Measurements from ENCODE around the gene INTS1. TPM values are rescaled to one million over a fixed set of nuclear protein-coding genes. Genes with fewer than 3 reads are reported as not detected.

Gene INTS1
- total RNA-seq, 1 donor from 2014 or later, result 163 TPM

DNA sequence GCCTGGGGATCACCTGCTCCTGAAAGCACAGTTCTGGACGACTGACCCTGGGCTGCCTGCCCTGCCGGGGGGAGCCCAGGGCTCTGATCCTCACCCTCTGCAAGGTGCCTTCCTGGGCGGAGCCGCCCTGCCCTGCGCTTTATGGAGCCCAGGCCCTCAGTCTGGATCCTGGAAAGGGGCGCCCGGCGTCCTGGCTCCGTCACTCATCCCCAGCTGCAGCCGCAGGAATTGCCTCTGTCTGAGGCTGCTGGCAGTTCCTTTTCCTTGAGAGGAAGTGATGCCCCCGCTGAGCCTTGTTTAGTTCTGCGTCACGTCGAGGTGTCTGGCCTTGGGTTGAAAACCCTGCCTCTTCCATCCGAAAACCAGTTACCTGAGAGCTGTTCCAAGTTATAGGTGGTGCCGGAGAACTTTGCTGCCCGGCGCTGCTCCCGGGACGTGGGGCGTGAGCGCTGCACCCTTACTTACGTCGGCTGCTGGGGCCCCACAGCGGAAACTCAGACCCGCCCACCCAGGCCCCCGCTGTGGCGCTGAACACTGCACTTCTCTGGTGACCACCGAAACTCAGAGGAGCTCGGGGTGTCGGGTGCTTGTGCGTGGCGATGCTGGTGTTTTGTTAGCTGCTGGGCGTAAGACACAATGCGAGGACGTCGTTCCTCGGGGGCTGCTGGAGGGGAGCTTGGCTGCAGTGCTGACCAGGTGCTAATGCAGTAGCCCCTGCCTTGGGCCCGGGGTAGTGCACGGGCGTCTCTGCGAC, 31.7 kb upstream of the INTS1 start:
- H3K4me1 Mint-ChIP-seq, result peaks cover 56% of the 10 kb centered on the region
- TF ChIP-seq, protein P1, sequence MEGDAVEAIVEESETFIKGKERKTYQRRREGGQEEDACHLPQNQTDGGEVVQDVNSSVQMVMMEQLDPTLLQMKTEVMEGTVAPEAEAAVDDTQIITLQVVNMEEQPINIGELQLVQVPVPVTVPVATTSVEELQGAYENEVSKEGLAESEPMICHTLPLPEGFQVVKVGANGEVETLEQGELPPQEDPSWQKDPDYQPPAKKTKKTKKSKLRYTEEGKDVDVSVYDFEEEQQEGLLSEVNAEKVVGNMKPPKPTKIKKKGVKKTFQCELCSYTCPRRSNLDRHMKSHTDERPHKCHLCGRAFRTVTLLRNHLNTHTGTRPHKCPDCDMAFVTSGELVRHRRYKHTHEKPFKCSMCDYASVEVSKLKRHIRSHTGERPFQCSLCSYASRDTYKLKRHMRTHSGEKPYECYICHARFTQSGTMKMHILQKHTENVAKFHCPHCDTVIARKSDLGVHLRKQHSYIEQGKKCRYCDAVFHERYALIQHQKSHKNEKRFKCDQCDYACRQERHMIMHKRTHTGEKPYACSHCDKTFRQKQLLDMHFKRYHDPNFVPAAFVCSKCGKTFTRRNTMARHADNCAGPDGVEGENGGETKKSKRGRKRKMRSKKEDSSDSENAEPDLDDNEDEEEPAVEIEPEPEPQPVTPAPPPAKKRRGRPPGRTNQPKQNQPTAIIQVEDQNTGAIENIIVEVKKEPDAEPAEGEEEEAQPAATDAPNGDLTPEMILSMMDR (IDR thresholded peaks at IDR 0.05; ENCODE audit: unreplicated experiment), result no peak
- DNase-seq (ENCODE audit: low spot score in 2 of 2, unreplicated experiment in 2 of 2), result no peak
- H3K27me3 Mint-ChIP-seq (ENCODE audit: low read depth), result peaks cover 3% of the 10 kb centered on the region
- H3K27ac Mint-ChIP-seq, result peak overlapping the region; percentile 100
- no peaks in the 10 kb centered on the region for H3K36me3 Mint-ChIP-seq
- no peaks in the 10 kb centered on the region for H3K9me3 Mint-ChIP-seq
- H3K4me3 Mint-ChIP-seq, result peak overlapping the region; percentile 45

DNA sequence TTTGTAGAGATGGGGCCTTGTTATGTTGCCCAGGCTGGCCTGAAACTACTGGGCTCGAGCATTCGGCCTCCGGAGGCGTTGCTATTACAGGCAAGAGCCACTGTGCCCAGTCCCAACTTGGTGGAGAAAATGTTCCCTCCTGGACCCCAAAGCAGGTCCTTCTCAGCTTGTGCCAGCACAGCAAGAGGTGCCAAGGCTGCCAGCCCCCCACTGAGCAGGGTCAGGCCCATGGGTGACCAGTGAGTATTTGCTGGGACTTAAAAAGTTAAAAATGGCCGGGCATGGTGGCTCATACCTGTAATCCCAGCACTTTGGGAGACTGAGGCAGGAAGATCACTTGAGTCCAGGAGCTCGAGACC, 30.9 kb upstream of the INTS1 start:
- Mint-ChIP-seq H3K4me3 (no peak overlapping the region), H3K27ac (peak overlapping the region; percentile 71), H3K36me3 (no peaks in the 10 kb centered on the region), H3K9me3 (no peaks in the 10 kb centered on the region), H3K4me1 (peaks cover 56% of the 10 kb centered on the region), H3K27me3 (ENCODE audit: low read depth) (peaks cover 3% of the 10 kb centered on the region)
- TF ChIP-seq, protein P1 (IDR thresholded peaks at IDR 0.05; ENCODE audit: unreplicated experiment), result no peak
- no peak for DNase-seq (ENCODE audit: low spot score in 2 of 2, unreplicated experiment in 2 of 2)

DNA sequence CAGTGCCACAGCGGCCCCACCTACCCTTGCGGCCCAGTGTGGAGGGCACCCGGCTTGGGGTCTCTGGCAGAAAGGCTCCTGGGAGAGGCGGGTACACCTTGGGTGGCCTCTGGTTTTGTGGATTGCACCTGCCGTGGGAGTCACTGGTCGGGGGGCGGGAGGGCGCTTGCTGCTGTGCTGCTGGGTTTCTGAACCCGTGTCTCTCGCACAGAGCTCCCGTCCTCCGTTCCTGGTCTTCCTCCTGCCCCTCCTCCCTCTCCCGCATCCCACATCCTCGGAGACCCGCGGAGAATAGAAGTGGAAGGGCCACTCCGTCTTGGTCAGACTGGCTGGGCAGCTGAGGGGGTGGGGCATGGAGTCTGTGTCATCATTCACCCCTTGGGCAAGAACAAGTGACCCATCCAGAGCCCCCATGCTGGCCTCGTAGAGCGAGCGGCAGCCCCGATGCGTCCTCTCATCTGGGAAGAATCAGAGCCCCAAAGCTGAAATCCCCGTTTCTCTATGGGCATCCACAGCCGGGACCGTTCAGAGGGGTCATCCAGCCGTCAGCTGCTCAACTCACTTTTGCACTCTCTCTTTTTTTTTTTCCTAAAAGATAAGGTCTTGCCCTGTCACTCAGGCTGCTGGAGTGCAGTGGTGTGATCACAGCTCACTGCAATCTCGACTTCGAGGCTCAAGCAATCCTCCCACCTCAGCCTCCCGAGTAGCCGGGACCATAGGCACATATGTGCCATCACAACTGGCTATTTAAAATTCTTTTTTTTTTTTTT, 30.3 kb upstream of the INTS1 start:
- no peak for DNase-seq (ENCODE audit: low spot score in 2 of 2, unreplicated experiment in 2 of 2)
- Mint-ChIP-seq H3K36me3 (no peaks in the 10 kb centered on the region), H3K27me3 (ENCODE audit: low read depth) (peaks cover 3% of the 10 kb centered on the region), H3K4me3 (peak overlapping the region; percentile 8), H3K9me3 (no peaks in the 10 kb centered on the region), H3K27ac (peak overlapping the region; percentile 95), H3K4me1 (peaks cover 56% of the 10 kb centered on the region)
- TF ChIP-seq, protein P1 (IDR thresholded peaks at IDR 0.05; ENCODE audit: unreplicated experiment), result no peak

DNA sequence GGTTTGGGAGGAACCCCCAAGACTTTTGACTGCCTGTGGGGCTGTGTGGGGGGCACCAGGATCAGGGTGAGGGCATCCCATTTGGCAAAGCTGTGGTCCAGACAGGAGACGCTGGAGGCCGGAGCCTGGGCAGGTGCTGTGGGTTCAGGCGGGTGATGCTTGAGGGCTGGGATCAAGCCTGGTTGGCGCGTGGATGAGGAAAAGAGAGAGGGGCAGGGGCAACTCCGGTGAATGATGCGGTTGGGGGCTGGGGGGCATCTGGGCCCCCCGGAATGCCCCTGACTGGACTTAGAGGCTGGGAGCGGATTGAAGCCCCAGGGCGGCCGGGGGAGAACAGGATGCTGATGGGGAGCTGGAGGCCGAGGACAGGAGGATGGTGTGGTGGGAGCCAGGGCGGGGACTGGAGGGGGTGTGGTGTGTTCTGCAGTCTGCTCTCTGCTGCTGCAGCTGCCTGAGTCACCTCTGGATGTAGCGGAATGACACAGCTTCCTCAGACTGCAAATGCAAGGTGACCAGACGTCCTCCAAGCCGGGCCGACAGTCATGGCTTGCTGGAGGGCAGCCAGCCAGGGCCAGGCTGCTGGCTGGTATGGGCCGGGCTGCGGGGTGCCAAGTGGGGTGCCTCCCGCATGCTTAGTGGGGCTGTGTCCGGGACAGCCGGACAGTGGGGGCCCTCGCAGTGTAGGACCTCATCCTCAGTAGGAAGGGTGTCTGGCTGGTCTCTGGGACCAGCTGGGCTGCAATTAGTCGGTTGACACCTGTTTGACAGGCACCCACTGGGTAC, 29.5 kb upstream of the INTS1 start:
- Mint-ChIP-seq H3K9me3 (no peaks in the 10 kb centered on the region), H3K4me3 (peak overlapping the region; percentile 80), H3K4me1 (peaks cover 53% of the 10 kb centered on the region), H3K27ac (peak overlapping the region; percentile 95), H3K27me3 (ENCODE audit: low read depth) (peaks cover 3% of the 10 kb centered on the region), H3K36me3 (no peaks in the 10 kb centered on the region)
- DNase-seq (ENCODE audit: low spot score in 2 of 2, unreplicated experiment in 2 of 2), result no peak
- TF ChIP-seq, protein P1 (IDR thresholded peaks at IDR 0.05; ENCODE audit: unreplicated experiment), result no peak

DNA sequence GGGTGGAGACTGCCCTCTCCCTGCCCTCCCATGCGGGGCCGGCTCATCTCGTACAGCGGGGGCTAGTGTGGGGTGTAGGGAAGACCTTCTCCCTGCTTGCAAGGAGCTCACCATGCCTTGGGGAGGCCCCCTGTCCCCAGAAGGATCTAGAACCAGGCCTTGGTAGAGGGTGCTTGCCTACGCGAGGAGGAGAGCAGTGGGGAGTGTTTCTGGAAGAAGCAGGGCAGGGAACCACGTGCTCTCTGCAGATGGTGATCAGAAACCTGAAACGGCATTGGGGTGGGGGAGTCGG, 29.0 kb upstream of the INTS1 start:
- Mint-ChIP-seq H3K4me3 (peak overlapping the region; percentile 80), H3K27ac (peak overlapping the region; percentile 95), H3K27me3 (ENCODE audit: low read depth) (peaks cover 3% of the 10 kb centered on the region), H3K4me1 (peaks cover 52% of the 10 kb centered on the region), H3K36me3 (no peaks in the 10 kb centered on the region), H3K9me3 (no peaks in the 10 kb centered on the region)
- DNase-seq (ENCODE audit: low spot score in 2 of 2, unreplicated experiment in 2 of 2), result no peak
- TF ChIP-seq, protein P1 (IDR thresholded peaks at IDR 0.05; ENCODE audit: unreplicated experiment), result no peak
